Naive thymus-derived CD4-positive, alpha-beta T cell (primary cell): ENCODE results near the gene RXRB. TPM values are rescaled to one million over a fixed set of nuclear protein-coding genes. Genes with fewer than 3 reads are reported as not detected.

Source experiments
- microRNA-seq: library from miRNA; unstranded; fragments of <30 nt; microRNA quantifications from one replicate; pipeline ENCODE4 v1.2.0, GENCODE V29; 2022; ENCODE audit warnings: borderline microRNAs expressed
- polyA plus RNA-seq, 2 donors: library from polyadenylated mRNA; unstranded; fragments of 300-500 nt; fragmentation: Illumina TruSeq; gene quantifications; one replicate each; pipeline ENCODE4 v1.2.3, GENCODE V29; 2021
- total RNA-seq, 6 experiments: library from RNA in 5 of 6; stranded (reverse) in 5 of 6; gene quantifications; 1 replicate in 5 of 6; 2 replicates in 1 of 6; pipeline ENCODE4 v1.2.3 and lab custom pipeline; 2021 to 2026

The RXRB gene
- total and polyA plus RNA-seq, 7 experiments from 2014 or later = 7.6 to 103 (median 71.2) TPM

Small RNAs within 50 kb of the gene (microRNA-seq; reads per million reads assigned to microRNA genes)
- gene MIR219A1 = 2.1 reads per million

Other genes with a start within 250 kb of the RXRB start
- 100 to 1,000 TPM in 1 of 5 experiments, 10 to 100 TPM in 4; 12.5 to 120 (median 29.6) TPM for gene HLA-DMA, start 247.6 kb downstream of the RXRB start, total RNA-seq
- gene HLA-DMA, start 247.6 kb downstream of the RXRB start, polyA plus RNA-seq = 10 to 100 TPM; 19.3 to 25.6 TPM
- gene BRD2, start 232.1 kb downstream of the RXRB start, total RNA-seq = 100 to 1,000 TPM; 275 to 391 (median 360) TPM
- gene BRD2, start 232.1 kb downstream of the RXRB start, polyA plus RNA-seq = 10 to 100 TPM; 33.4 to 82.6 TPM
- gene HLA-DOA, start 191.1 kb downstream of the RXRB start, total RNA-seq = 10 to 100 TPM in 1 of 5 experiments, 1 to 10 TPM in 4; 3.0 to 10.5 (median 5.4) TPM
- 1 to 10 TPM; 4.6 to 6.7 TPM for gene HLA-DOA, start 191.1 kb downstream of the RXRB start, polyA plus RNA-seq
- gene HLA-DPA1, start 127.0 kb downstream of the RXRB start, total RNA-seq = 100 to 1,000 TPM in 2 of 5 experiments, 10 to 100 TPM in 3; 20.2 to 295 (median 45.6) TPM
- gene HLA-DPA1, start 127.0 kb downstream of the RXRB start, polyA plus RNA-seq = 10 to 100 TPM; 21.1 to 67.0 TPM
- gene HLA-DPB1, start 124.7 kb downstream of the RXRB start, total RNA-seq = 100 to 1,000 TPM in 1 of 5 experiments, 10 to 100 TPM in 4; 13.7 to 308 (median 43.3) TPM
- gene HLA-DPB1, start 124.7 kb downstream of the RXRB start, polyA plus RNA-seq = 10 to 100 TPM; 24.9 to 87.6 TPM
- gene COL11A2, start 8.2 kb downstream of the RXRB start, total RNA-seq = 1 to 10 TPM in 3 of 5 experiments, under 1 TPM in 2; 0.51 to 3.5 (median 2.5) TPM
- under 1 TPM in 1 of 2 donors, not detected in 1; 0.26 TPM for gene COL11A2, start 8.2 kb downstream of the RXRB start, polyA plus RNA-seq
- 10 to 100 TPM; 19.1 to 51.9 (median 27.9) TPM for gene SLC39A7, start 202 bp upstream of the RXRB start, total RNA-seq
- gene SLC39A7, start 202 bp upstream of the RXRB start, polyA plus RNA-seq = 10 to 100 TPM; 23.3 to 24.8 TPM
- gene HSD17B8, start 4.0 kb upstream of the RXRB start, total RNA-seq = 10 to 100 TPM in 4 of 5 experiments, 1 to 10 TPM in 1; 9.7 to 19.5 (median 10.7) TPM
- 10 to 100 TPM; 62.6 to 67.0 TPM for gene HSD17B8, start 4.0 kb upstream of the RXRB start, polyA plus RNA-seq
- 10 to 100 TPM; 36.2 to 47.2 (median 44.5) TPM for gene RING1, start 7.8 kb upstream of the RXRB start, total RNA-seq
- 10 to 100 TPM in 1 of 2 donors, 1 to 10 TPM in 1; 9.5 to 10.4 TPM for gene RING1, start 7.8 kb upstream of the RXRB start, polyA plus RNA-seq
- 100 to 1,000 TPM in 2 of 5 experiments, 10 to 100 TPM in 3; 74.3 to 110 (median 90.5) TPM for gene VPS52, start 71.2 kb upstream of the RXRB start, total RNA-seq
- 10 to 100 TPM; 15.5 to 26.8 TPM for gene VPS52, start 71.2 kb upstream of the RXRB start, polyA plus RNA-seq
- 1,000 to 10,000 TPM; 2,454 to 4,896 (median 3,431) TPM for gene RPS18, start 71.4 kb upstream of the RXRB start, total RNA-seq
- gene RPS18, start 71.4 kb upstream of the RXRB start, polyA plus RNA-seq = over 10,000 TPM in 1 of 2 donors, 1,000 to 10,000 TPM in 1; 8,513 to 10,735 TPM
- gene B3GALT4, start 76.5 kb upstream of the RXRB start, total RNA-seq = 10 to 100 TPM; 12.9 to 48.0 (median 18.2) TPM
- 10 to 100 TPM; 18.9 to 27.3 TPM for gene B3GALT4, start 76.5 kb upstream of the RXRB start, polyA plus RNA-seq
- gene WDR46, start 88.6 kb upstream of the RXRB start, total RNA-seq = 10 to 100 TPM; 25.3 to 62.7 (median 52.7) TPM
- 10 to 100 TPM; 55.2 to 82.9 TPM for gene WDR46, start 88.6 kb upstream of the RXRB start, polyA plus RNA-seq
- 10 to 100 TPM; 14.6 to 73.2 (median 35.5) TPM for gene PFDN6, start 88.9 kb upstream of the RXRB start, total RNA-seq
- 10 to 100 TPM; 26.5 to 36.3 TPM for gene PFDN6, start 88.9 kb upstream of the RXRB start, polyA plus RNA-seq
- 10 to 100 TPM; 45.7 to 76.8 (median 67.4) TPM for gene RGL2, start 98.3 kb upstream of the RXRB start, total RNA-seq
- 10 to 100 TPM in 1 of 2 donors, 1 to 10 TPM in 1; 4.1 to 11.5 TPM for gene RGL2, start 98.3 kb upstream of the RXRB start, polyA plus RNA-seq
- 100 to 1,000 TPM; 196 to 386 (median 240) TPM for gene TAPBP, start 113.4 kb upstream of the RXRB start, total RNA-seq
- gene TAPBP, start 113.4 kb upstream of the RXRB start, polyA plus RNA-seq = 100 to 1,000 TPM; 296 to 334 TPM
- 10 to 100 TPM; 15.5 to 30.1 (median 20.5) TPM for gene ZBTB22, start 117.1 kb upstream of the RXRB start, total RNA-seq
- gene ZBTB22, start 117.1 kb upstream of the RXRB start, polyA plus RNA-seq = 10 to 100 TPM; 15.6 TPM
- 10 to 100 TPM; 36.4 to 81.6 (median 79.6) TPM for gene DAXX, start 122.3 kb upstream of the RXRB start, total RNA-seq
- gene DAXX, start 122.3 kb upstream of the RXRB start, polyA plus RNA-seq = 100 to 1,000 TPM in 1 of 2 donors, 10 to 100 TPM in 1; 69.4 to 133 TPM
- 10 to 100 TPM in 1 of 5 experiments, 1 to 10 TPM in 3, under 1 TPM in 1; 0.65 to 87.9 (median 1.6) TPM for gene KIFC1, start 191.2 kb upstream of the RXRB start, total RNA-seq
- under 1 TPM; 0.18 to 0.92 TPM for gene KIFC1, start 191.2 kb upstream of the RXRB start, polyA plus RNA-seq
- 100 to 1,000 TPM in 4 of 5 experiments, 10 to 100 TPM in 1; 37.8 to 356 (median 235) TPM for gene PHF1, start 210.3 kb upstream of the RXRB start, total RNA-seq
- gene PHF1, start 210.3 kb upstream of the RXRB start, polyA plus RNA-seq = 10 to 100 TPM; 58.6 to 88.3 TPM
- gene CUTA, start 217.4 kb upstream of the RXRB start, total RNA-seq = 100 to 1,000 TPM; 148 to 235 (median 158) TPM
- 100 to 1,000 TPM; 389 to 466 TPM for gene CUTA, start 217.4 kb upstream of the RXRB start, polyA plus RNA-seq
- gene SYNGAP1, start 219.4 kb upstream of the RXRB start, total RNA-seq = 10 to 100 TPM; 35.5 to 94.1 (median 57.9) TPM
- 1 to 10 TPM in 1 of 2 donors, under 1 TPM in 1; 0.48 to 2.3 TPM for gene SYNGAP1, start 219.4 kb upstream of the RXRB start, polyA plus RNA-seq